Activated CD4-positive, alpha-beta T cell treated with anti-CD3 and anti-CD28 coated beads, Interleukin-2, amount 50 U/mL, for 48 hours (primary cell): Measurements from ENCODE around the gene ITGBL1.
"Not testable (repeated sequence)": the region's sequence is repeated elsewhere in the genome, so short reads cannot be mapped to it uniquely, and the experiment has no call there.

Experiments used
- DNase-seq, 2 experiments: peaks; one replicate each; pipeline ENCODE4 v3.0.0-alpha.2; 2020

ITGBL1 gene

GRCh38 chr13:101514100-101514499, 61.6 kb downstream of the ITGBL1 start:
- no peak for DNase-seq

- DNase-seq, result no peak
Measured at GRCh38 chr13:101514695-101515275, 62.3 kb downstream of the ITGBL1 start.

DNA sequence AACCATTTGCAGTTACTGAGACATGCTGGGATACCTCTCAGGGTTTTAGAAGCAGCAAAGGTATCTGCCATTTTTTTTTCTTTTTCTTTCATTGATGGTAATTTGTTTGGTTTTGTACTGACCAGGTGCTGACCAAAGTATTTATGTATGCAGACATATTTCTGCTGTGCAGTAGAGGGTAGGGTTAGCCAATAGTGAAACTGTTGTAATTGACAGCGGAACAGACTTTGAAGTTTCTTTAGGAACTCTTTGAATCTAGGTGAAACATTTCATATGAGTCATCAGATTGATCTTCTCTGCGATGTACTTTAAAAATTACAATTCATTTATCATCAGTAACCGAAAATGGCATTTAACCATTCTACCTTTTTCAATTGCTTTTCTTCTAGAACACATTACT, 63.0 kb downstream of the ITGBL1 start:
- DNase-seq, result no peak

DNA sequence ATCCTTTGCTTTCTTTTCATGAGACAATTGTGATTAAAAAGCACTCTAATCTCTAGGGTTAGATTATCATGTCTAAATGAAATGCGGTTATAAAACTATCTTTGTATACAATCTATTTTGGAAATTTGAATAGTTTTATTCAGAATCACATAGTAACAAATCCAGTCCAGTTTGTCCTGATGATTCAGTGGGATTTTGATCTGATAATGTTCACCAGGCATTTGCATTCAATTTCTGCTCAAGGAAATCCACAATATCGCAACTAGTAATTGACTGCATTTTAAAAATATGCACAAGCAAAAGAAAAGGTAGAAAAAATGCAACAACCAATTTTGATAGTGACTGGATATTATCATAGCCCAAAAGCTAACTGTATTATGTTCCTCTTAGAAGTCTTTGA, 63.8 kb downstream of the ITGBL1 start:
- DNase-seq, result no peak

DNA sequence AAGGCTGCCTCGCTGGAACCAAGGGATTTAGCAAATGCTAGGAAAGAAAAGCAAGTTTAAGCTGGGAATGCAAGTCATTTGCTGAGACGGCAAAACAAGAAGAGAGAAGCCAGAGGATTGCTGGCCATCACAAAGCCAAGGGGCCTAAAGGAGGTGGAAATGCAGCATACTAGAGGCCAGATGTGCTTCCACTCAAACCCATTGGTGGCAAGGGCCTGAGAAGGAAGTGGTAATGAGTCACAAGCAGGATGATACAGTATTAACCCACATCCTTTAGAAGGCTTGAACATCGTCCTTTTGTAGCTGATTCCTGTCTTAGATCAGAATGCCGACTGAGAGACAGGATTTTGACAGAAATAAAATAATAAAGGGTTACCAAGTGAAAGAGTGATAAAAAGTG, 68.2 kb downstream of the ITGBL1 start:
- peak; percentile 4 to 11 for DNase-seq

GRCh38 chr13:101521371-101521770, 68.9 kb downstream of the ITGBL1 start:
- DNase-seq, result no peak

DNA sequence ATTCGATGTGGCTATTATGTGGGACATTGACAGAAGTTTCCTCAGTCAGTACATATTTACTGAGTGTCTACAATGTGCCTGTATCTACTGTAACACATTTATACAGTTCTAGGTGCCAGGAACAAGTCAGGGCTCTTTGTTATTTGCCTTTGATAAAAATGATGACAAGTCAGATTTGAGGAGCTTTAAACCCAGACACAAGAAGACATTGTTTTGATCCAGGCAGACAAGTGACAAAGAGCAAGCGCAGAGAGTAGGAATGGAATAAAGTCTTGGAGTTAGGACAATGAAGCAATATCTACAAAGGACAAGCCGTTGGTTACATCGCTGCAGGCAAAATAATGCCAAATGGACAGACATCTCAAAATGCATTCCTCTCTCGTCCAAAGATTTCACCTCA, 70.1 kb downstream of the ITGBL1 start:
- no peak for DNase-seq

DNA sequence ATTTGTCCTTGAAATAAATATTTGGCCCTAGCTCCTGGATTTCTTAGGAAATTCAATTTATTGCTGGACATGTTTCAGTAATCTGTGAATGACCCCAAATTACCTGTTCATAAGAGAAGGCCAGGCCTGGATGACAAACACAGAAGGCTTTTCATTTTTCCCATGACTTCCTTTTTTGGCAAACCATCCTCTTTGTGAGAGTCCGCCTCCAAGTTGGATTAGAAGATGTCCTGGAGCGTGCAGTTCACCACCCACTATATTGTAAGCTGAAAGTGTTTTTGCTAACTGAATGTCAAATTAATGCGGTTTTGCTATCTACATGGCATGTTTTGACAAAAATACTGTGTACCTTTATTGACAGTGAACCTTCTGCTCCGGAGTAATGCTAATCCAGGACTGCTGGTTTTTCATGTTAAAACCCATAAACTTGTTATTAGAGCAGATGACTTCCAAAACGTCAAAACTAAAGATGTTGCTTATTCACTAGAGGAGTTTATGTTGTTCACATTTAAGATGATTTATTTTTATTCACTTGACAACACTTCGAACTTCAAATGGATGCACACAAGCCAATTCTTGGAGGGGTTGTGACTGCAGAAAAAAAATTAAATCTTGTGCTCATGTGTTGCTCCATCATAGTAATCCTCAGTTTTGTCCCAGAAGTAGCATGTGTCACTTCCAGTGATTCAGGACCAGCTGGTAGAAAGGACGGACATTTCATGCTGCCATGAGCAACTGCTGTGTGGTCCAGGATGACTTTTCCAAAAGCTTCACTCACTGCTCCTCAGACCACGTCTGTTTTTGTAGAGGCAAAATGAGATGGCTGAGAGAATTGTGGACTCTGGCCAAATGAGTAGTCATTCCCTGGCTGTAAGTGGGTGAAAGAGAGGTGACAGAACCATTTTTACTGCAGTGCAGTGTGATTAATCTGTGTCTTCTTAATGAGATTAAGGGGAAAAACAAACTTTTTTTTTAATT, 71.0 kb downstream of the ITGBL1 start:
- no peak for DNase-seq

DNA sequence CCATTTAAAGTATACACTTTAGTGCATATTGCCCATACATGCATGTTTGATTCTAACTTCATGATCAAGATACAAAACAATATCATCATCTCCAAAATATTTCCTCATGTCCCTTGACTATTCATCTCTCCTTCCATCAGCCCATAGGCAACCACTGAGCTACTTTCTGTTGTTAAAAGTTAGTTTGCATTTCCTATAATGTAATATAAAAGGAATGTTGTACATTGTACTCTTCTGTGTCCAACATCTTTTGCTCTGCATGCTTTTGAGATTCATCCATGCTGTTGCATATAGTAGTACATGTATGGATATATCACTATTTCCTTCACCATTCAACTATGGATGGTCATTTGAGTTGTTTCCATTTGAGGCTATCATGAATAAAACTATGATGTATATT, 74.7 kb downstream of the ITGBL1 start:
- DNase-seq, result no peak

- peak in 1 of 2 experiments; percentile 13 for DNase-seq
Measured at GRCh38 chr13:101529422-101529821, 76.9 kb downstream of the ITGBL1 start.

- no peak for DNase-seq
Measured at GRCh38 chr13:101530293-101530692, 77.8 kb downstream of the ITGBL1 start.

- no peak for DNase-seq
Measured at GRCh38 chr13:101535192-101535746, 82.8 kb downstream of the ITGBL1 start.

DNA sequence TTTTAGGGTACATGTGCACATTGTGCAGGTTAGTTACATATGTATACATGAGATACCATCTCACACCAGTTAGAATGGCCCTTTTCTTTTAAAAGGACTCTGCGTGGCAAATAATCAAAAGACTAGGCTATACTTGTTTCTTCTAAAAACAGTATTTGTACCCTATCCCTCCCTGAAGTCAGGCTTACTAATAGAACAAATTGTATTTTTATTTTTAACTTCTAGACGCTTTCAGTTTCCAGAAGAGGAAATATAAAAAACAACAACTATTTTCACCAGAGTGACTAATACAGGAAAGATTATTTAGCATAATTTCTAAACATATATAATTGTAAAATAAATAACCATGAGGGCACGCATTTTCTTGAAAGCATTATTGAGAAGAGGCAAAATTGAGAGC, 83.6 kb downstream of the ITGBL1 start:
- DNase-seq, result no peak

- DNase-seq, result not testable (repeated sequence)
Measured at GRCh38 chr13:101544544-101544943, 92.1 kb downstream of the ITGBL1 start.

DNA sequence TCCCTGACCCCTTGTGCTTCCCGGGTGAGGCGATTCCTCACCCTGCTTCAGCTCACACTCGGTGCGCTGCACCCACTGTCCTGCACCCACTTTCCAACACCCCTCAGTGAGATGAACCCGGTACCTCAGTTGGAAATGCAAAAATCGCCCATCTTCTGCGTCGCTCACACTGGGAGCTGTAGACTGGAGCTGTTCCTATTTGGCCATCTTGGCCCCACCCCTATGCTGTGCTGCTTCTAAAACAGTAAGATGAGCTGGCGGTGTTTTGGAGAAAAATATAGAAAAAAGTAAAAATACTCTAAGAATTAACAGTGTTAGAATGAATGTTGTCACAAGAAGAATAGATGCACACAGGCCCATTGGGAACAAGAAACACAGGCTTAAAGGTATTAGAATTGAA, 92.5 kb downstream of the ITGBL1 start:
- DNase-seq, result no peak

- DNase-seq, result no peak
Measured at GRCh38 chr13:101545521-101545920, 93.0 kb downstream of the ITGBL1 start.

- DNase-seq, result no peak
Measured at GRCh38 chr13:101552286-101552685, 99.8 kb downstream of the ITGBL1 start.

- no peak for DNase-seq
Measured at GRCh38 chr13:101552786-101553185, 100.3 kb downstream of the ITGBL1 start.

GRCh38 chr13:101554420-101555125, 102.1 kb downstream of the ITGBL1 start:
- DNase-seq, result no peak

DNA sequence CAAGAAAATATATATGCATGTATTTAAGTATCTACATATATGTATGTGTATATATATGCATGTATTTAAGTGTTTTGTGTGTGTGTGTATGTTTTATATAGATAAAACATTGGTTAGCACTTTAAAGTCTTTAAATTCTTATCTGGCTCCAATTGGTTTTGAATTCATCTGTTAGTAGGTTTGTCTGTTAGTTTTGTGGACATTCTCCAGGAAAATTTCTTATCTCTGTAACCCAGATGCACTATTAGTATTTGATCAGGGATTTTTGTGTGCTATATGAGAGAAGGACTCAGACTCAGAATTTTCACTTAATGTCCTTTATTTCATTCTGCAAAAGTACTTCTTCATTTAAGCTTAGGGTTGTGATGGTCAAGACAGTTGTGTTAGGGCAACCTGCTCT, 103.1 kb downstream of the ITGBL1 start:
- DNase-seq, result no peak

- DNase-seq, result no peak
Measured at GRCh38 chr13:101556676-101557123, 104.2 kb downstream of the ITGBL1 start.

GRCh38 chr13:101565317-101565716, 112.8 kb downstream of the ITGBL1 start:
- no peak for DNase-seq

- no peak for DNase-seq
Measured at GRCh38 chr13:101567841-101568240, 115.4 kb downstream of the ITGBL1 start.
